SU-DHL-6 (cell line): ENCODE results near the gene KLHDC9.

Experiments
- H2AFZ ChIP-seq: fragments of 200-600 bp; sonication (generic); 2 replicates; pipeline ENCODE4 v1.6.1; 2014; ENCODE audit warnings: low read depth, mild to moderate bottlenecking, moderate library complexity, mixed read lengths, antibody characterized with exemption, low read length; ENCODE audit not compliant: severe bottlenecking
- H3F3A ChIP-seq: fragments of 200-600 bp; shearing (Covaris generic); 2 replicates; pipeline ENCODE4 v1.6.0; 2016; ENCODE audit warnings: antibody characterized with exemption, mild to moderate bottlenecking; ENCODE audit not compliant: insufficient read depth
- H3K27ac ChIP-seq: fragments of 200-600 bp; sonication (generic); 2 replicates; pipeline ENCODE4 v1.5.1; 2016; ENCODE audit warnings: low read depth, mild to moderate bottlenecking, low read length, moderate library complexity, mixed read lengths
- H3K27me3 ChIP-seq: fragments of 200-600 bp; sonication (generic), shearing (Covaris generic); 2 replicates; pipeline ENCODE4 v1.6.0; 2014; ENCODE audit warnings: mild to moderate bottlenecking, low read length
- H3K36me3 ChIP-seq: fragments of 200-600 bp; sonication (generic); 2 replicates; pipeline ENCODE4 v1.6.1; 2014; ENCODE audit warnings: mild to moderate bottlenecking, low read length, mixed read lengths
- H3K4me2 ChIP-seq: fragments of 300-600, 200-600 bp; shearing (Covaris generic), sonication (generic); 2 replicates; pipeline ENCODE4 v1.6.0; 2014; ENCODE audit warnings: low read length, low read depth, mild to moderate bottlenecking; ENCODE audit not compliant: poor library complexity, severe bottlenecking
- H3K4me3 ChIP-seq: fragments of 200-600 bp; sonication (generic); 2 replicates; pipeline ENCODE4 v1.5.1; 2014; ENCODE audit warnings: antibody characterized with exemption, low read length, mild to moderate bottlenecking, mixed read lengths; ENCODE audit not compliant: insufficient read depth, poor library complexity, severe bottlenecking
- H3K79me2 ChIP-seq: fragments of 200-600 bp; sonication (generic); 2 replicates; pipeline ENCODE4 v1.6.1; 2014; ENCODE audit warnings: mild to moderate bottlenecking, low read length, moderate library complexity; ENCODE audit not compliant: insufficient read depth
- H3K9ac ChIP-seq: fragments of 200-600 bp; sonication (generic); 2 replicates; pipeline ENCODE4 v1.7.0; 2014; ENCODE audit warnings: mild to moderate bottlenecking, low read length
- H3K9me2 ChIP-seq: fragments of 200-600 bp; sonication (generic); replicated peaks from 2 replicates; pipeline ENCODE4 v1.6.1; 2014; ENCODE audit warnings: low read length; ENCODE audit not compliant: insufficient read depth
- H3K9me3 ChIP-seq: fragments of 200-600 bp; sonication (generic); 2 replicates; pipeline ENCODE4 v1.6.1; 2014; ENCODE audit warnings: low read length, mixed read lengths; ENCODE audit not compliant: insufficient read depth
- H4K20me1 ChIP-seq: fragments of 200-600 bp; sonication (generic); 2 replicates; pipeline ENCODE4 v1.6.1; 2014; ENCODE audit warnings: low read depth, mild to moderate bottlenecking, antibody characterized with exemption, low read length, moderate library complexity, mixed read lengths
- CTCF ChIP-seq: fragments of 200-600 bp; sonication (generic); IDR thresholded peaks from one replicate; pipeline ENCODE4 v1.5.1; 2017; ENCODE audit warnings: antibody characterized with exemption, mild to moderate bottlenecking, low read length, moderate library complexity; ENCODE audit not compliant: insufficient read depth, poor library complexity, severe bottlenecking
- EZH2phosphoT487 ChIP-seq: fragments of 200-600 bp; sonication (generic), shearing (Covaris generic); conservative IDR thresholded peaks from 2 replicates; pipeline ENCODE4 v1.6.1; 2018; ENCODE audit warnings: mild to moderate bottlenecking, antibody characterized with exemption, low read length, moderate library complexity, mixed read lengths

Gene KLHDC9

GRCh38 chr1:161117759-161118581 is 19.8 kb downstream of the KLHDC9 start, which contains the start of the genes NIT1 and PFDN2:
Gene NIT1 (plus strand): TSS chr1:161118105. CDS start chr1:161118177, 72 bp downstream.
Gene PFDN2 (minus strand): TSS chr1:161118037. CDS start chr1:161118026, 11 bp downstream.
- peaks cover 58% of the 10 kb centered on the region for H3K79me2 ChIP-seq
- H3K9me2 ChIP-seq, result no peaks in the 10 kb centered on the region
- H3K4me3 ChIP-seq, result peak within 1 kb of the TSS; percentile 82
- peak within 1 kb of the TSS; percentile 48 for H3K27ac ChIP-seq
- 0 out of 2 replicates have a peak, but pooled peaks cover 2% of the 10 kb centered on the region for H4K20me1 ChIP-seq
- peak within 1 kb of the TSS; percentile 73 for H3K9ac ChIP-seq
- no peak for TF ChIP-seq EZH2phosphoT487
- TF ChIP-seq CTCF, result no peak
- no peaks in the 10 kb centered on the region for H3K9me3 ChIP-seq
- peaks cover 8% of the 10 kb centered on the region; the same call in 1 of the 2 replicates for H3F3A ChIP-seq
- 0 out of 2 replicates have a peak, but pooled peaks cover 4% of the 10 kb centered on the region for H3K36me3 ChIP-seq
- peak within 1 kb of the TSS; percentile 73 for H3K4me2 ChIP-seq
- peak within 1 kb of the TSS; percentile 69 for H2AFZ ChIP-seq
- H3K27me3 ChIP-seq, result no peaks in the 10 kb centered on the region

GRCh38 chr1:161119092-161119903 is 21.1 kb downstream of the KLHDC9 start:
- H3K4me2 ChIP-seq, result peak overlapping the region; percentile 73
- H3K27ac ChIP-seq, result peak overlapping the region; percentile 48
- no peaks in the 10 kb centered on the region for H4K20me1 ChIP-seq
- no peaks in the 10 kb centered on the region for H3K9me2 ChIP-seq
- peak overlapping the region; percentile 73 for H3K9ac ChIP-seq
- 0 out of 2 replicates have a peak, but pooled peaks cover 8% of the 10 kb centered on the region for H3F3A ChIP-seq
- no peaks in the 10 kb centered on the region for H3K27me3 ChIP-seq
- TF ChIP-seq EZH2phosphoT487, result no peak
- peak; percentile 17 for TF ChIP-seq CTCF
- H2AFZ ChIP-seq, result no peak overlapping the region
- H3K9me3 ChIP-seq, result no peaks in the 10 kb centered on the region
- H3K36me3 ChIP-seq, result 0 out of 2 replicates have a peak, but pooled peaks cover 4% of the 10 kb centered on the region
- H3K4me3 ChIP-seq, result peak overlapping the region; percentile 82
- H3K79me2 ChIP-seq, result peaks cover 44% of the 10 kb centered on the region

GRCh38 chr1:161121042-161121650 is 23.0 kb downstream of the KLHDC9 start:
- TF ChIP-seq EZH2phosphoT487 (no peak), CTCF (no peak)
- no peak overlapping the region for H3K4me3 ChIP-seq
- no peak overlapping the region for H3K27ac ChIP-seq
- no peaks in the 10 kb centered on the region for H3K27me3 ChIP-seq
- no peaks in the 10 kb centered on the region for H3K9me2 ChIP-seq
- peaks cover 26% of the 10 kb centered on the region for H3K79me2 ChIP-seq
- H3K9me3 ChIP-seq, result no peaks in the 10 kb centered on the region
- 0 out of 2 replicates have a peak, but pooled peaks cover 8% of the 10 kb centered on the region for H3F3A ChIP-seq
- 0 out of 2 replicates have a peak, but pooled peaks cover 4% of the 10 kb centered on the region for H3K36me3 ChIP-seq
- no peak overlapping the region for H3K9ac ChIP-seq
- H3K4me2 ChIP-seq, result no peak overlapping the region
- no peak overlapping the region for H2AFZ ChIP-seq
- no peaks in the 10 kb centered on the region for H4K20me1 ChIP-seq
